ENCODE data around the gene CDC14A. TPM values are rescaled to one million over a fixed set of nuclear protein-coding genes. Genes with fewer than 3 reads are reported as not detected.

CDC14A gene
- polyA plus RNA-seq, 1 of the 3 experiments (the other 2 are of a cell fraction) = 2.2 TPM

- TF ChIP-seq EP300 (IDR thresholded peaks at IDR 0.05; ENCODE audit: borderline replicate concordance in 1 of 2, low read depth in 1 of 2, low read length in 1 of 2) = no peak
Measured at GRCh38 chr1:100306735-100307313, 45.5 kb upstream of the CDC14A start (continued).

- ChIA-PET POLR2A (no interaction called here), CTCF (no interaction called here)
- H2AFZ ChIP-seq (ENCODE audit: low read depth) = no peak overlapping the region
- 9% methylated on average over 2 of the region's 2 CpGs for WGBS (ENCODE audit: low lambda C conversion rate)
- no peaks in the 10 kb centered on the region for H4K20me1 ChIP-seq (ENCODE audit: insufficient read depth)
- no peaks in the 10 kb centered on the region for H3K79me2 ChIP-seq (ENCODE audit: insufficient read depth)
- no peak for DNase-seq
- no peak overlapping the region for H3K4me3 ChIP-seq (ENCODE audit: low read depth in 2 of 2, low read length in 1 of 2)
- TF ChIP-seq USF1 (IDR thresholded peaks at IDR 0.05; ENCODE audit: borderline replicate concordance, low read depth) = no peak
- H3F3A ChIP-seq (replicated peaks; ENCODE audit: insufficient read depth) = no peaks in the 10 kb centered on the region
- H3K9me3 ChIP-seq = no peaks in the 10 kb centered on the region
- no peaks in the 10 kb centered on the region for H3K36me3 ChIP-seq (replicated peaks in 1 of 2; ENCODE audit: control insufficient read depth in 1 of 2, insufficient read depth in 2 of 2, low read length in 1 of 2)
- no peak overlapping the region for H3K4me2 ChIP-seq
- no peaks in the 10 kb centered on the region for H3K27me3 ChIP-seq (ENCODE audit: insufficient read depth)
- H3K4me1 ChIP-seq (ENCODE audit: control insufficient read depth in 1 of 2, insufficient read depth in 2 of 2, low read depth in 1 of 2, low read length in 1 of 2) = no peaks in the 10 kb centered on the region
- H3K9me2 ChIP-seq = no peaks in the 10 kb centered on the region
- no peak overlapping the region for H3K9ac ChIP-seq
- H3K27ac ChIP-seq (ENCODE audit: low read depth in 2 of 2, low read length in 1 of 2) = no peak overlapping the region
Measured at GRCh38 chr1:100308777-100309176, 43.5 kb upstream of the CDC14A start.

GRCh38 chr1:100309863-100310262 lies 42.4 kb upstream of the CDC14A start:
- CTCF ChIA-PET = interaction anchor here (1.0 to 1.5 kb wide), 2 partner anchors 12 to 146 kb away, joined by 3 to 4 read pairs; no protein-coding TSS in a partner anchor
- Histone ChIP-seq H3K9me2 (no peaks in the 10 kb centered on the region), H2AFZ (ENCODE audit: low read depth) (no peak overlapping the region), H3K36me3 (replicated peaks in 1 of 2; ENCODE audit: control insufficient read depth in 1 of 2, insufficient read depth in 2 of 2, low read length in 1 of 2) (no peaks in the 10 kb centered on the region), H3K79me2 (ENCODE audit: insufficient read depth) (no peaks in the 10 kb centered on the region), H3K4me1 (ENCODE audit: control insufficient read depth in 1 of 2, insufficient read depth in 2 of 2, low read depth in 1 of 2, low read length in 1 of 2) (no peaks in the 10 kb centered on the region), H3F3A (replicated peaks; ENCODE audit: insufficient read depth) (no peaks in the 10 kb centered on the region), H3K9ac (no peak overlapping the region), H3K27ac (ENCODE audit: low read depth in 2 of 2, low read length in 1 of 2) (no peak overlapping the region), H3K4me2 (no peak overlapping the region), H4K20me1 (ENCODE audit: insufficient read depth) (no peaks in the 10 kb centered on the region), H3K9me3 (no peaks in the 10 kb centered on the region), H3K4me3 (ENCODE audit: low read depth in 2 of 2, low read length in 1 of 2) (no peak overlapping the region), H3K27me3 (ENCODE audit: insufficient read depth) (no peaks in the 10 kb centered on the region)
- POLR2A ChIA-PET = no interaction called here
- DNase-seq = no peak
- TF ChIP-seq POLR2AphosphoS5 (IDR thresholded peaks at IDR 0.05; ENCODE audit: low read depth, low read length) (no peak), ELF1 (IDR thresholded peaks at IDR 0.05) (no peak), CTCF (IDR thresholded peaks at IDR 0.05) (no peak), ZBTB33 (IDR thresholded peaks at IDR 0.05; ENCODE audit: borderline replicate concordance, low read depth) (no peak), CHD2 (IDR thresholded peaks at IDR 0.05; ENCODE audit: low read length, partially characterized antibody) (no peak), RAD21 (IDR thresholded peaks at IDR 0.05; ENCODE audit: low read length) (no peak), USF2 (IDR thresholded peaks at IDR 0.05; ENCODE audit: borderline replicate concordance, low read depth, low read length) (no peak), TAF1 (IDR thresholded peaks at IDR 0.05; ENCODE audit: borderline replicate concordance, low read depth, low read length) (no peak), TEAD4 (IDR thresholded peaks at IDR 0.05; ENCODE audit: borderline replicate concordance, insufficient read depth) (no peak), GABPA (IDR thresholded peaks at IDR 0.05; ENCODE audit: low read depth) (no peak), RXRA (IDR thresholded peaks at IDR 0.05; ENCODE audit: borderline replicate concordance, low read depth) (no peak), EP300 (IDR thresholded peaks at IDR 0.05; ENCODE audit: borderline replicate concordance in 1 of 2, low read depth in 1 of 2, low read length in 1 of 2) (no peak), FOXM1 (IDR thresholded peaks at IDR 0.05; ENCODE audit: low read depth) (no peak), RFX5 (IDR thresholded peaks at IDR 0.05; ENCODE audit: low read length) (no peak), SIN3A (IDR thresholded peaks at IDR 0.05; ENCODE audit: borderline replicate concordance, low read depth, low read length) (no peak), MEF2A (IDR thresholded peaks at IDR 0.05; ENCODE audit: borderline replicate concordance, low read depth) (no peak), NRF1 (IDR thresholded peaks at IDR 0.05; ENCODE audit: low read depth, low read length) (no peak), IRF3 (IDR thresholded peaks at IDR 0.05; ENCODE audit: low read depth, low read length) (no peak), TCF12 (IDR thresholded peaks at IDR 0.05) (no peak)

Measured in SK-N-SH (cell line).